A673 (cell line): Measurements from ENCODE around the gene LGALS3. TPM values are rescaled to one million over a fixed set of nuclear protein-coding genes. Genes with fewer than 3 reads are reported as not detected.

Source experiments
- BruUV-seq: library from RNA; stranded (reverse); fragments of 400-500 nt; replicated peaks from 2 replicates; lab custom pipeline; 2021; lab: Mats Ljungman, UMichigan
- CTCF ChIA-PET: fragments of 300-600 bp; sonication (Branson Sonifier 250); formaldehyde crosslinking; loops from one replicate; lab custom pipeline; 2022; ENCODE audit warnings: antibody characterized with exemption; lab: Charles Lee
- POLR2A ChIA-PET: fragments of 300-600 bp; sonication (Branson Sonifier 250); formaldehyde crosslinking; loops from one replicate; lab custom pipeline; 2022; ENCODE audit warnings: antibody characterized with exemption; ENCODE audit not compliant: low non-redundant PET; lab: Charles Lee
- DNase-seq: peaks from one replicate; pipeline ENCODE4 v3.0.0-alpha.2; 2015; ENCODE audit warnings: low spot score
- H3K27ac ChIP-seq: fragments of 200-600 bp; sonication (generic); 2 replicates; pipeline ENCODE4 v1.5.1; 2016; ENCODE audit warnings: mixed run types, low read depth, mild to moderate bottlenecking, mixed read lengths, antibody characterized with exemption, low read length; ENCODE audit not compliant: poor library complexity, severe bottlenecking
- H3K27me3 ChIP-seq: fragments of 200-600 bp; sonication (generic); replicated peaks from 2 replicates; pipeline ENCODE4 v1.6.1; 2017; ENCODE audit warnings: mixed run types, low read depth, mild to moderate bottlenecking, mixed read lengths, antibody characterized with exemption, low read length; ENCODE audit not compliant: insufficient read depth, poor library complexity
- H3K36me3 ChIP-seq: fragments of 200-600 bp; sonication (generic); 2 replicates; pipeline ENCODE4 v1.6.1; 2016; ENCODE audit warnings: mixed run types, mild to moderate bottlenecking, mixed read lengths, antibody characterized with exemption, low read length; ENCODE audit not compliant: insufficient read depth, poor library complexity, severe bottlenecking
- H3K4me1 ChIP-seq: fragments of 200-600 bp; sonication (generic); 2 replicates; pipeline ENCODE4 v1.6.1; 2017; ENCODE audit warnings: mixed run types, mild to moderate bottlenecking, mixed read lengths, antibody characterized with exemption, low read length; ENCODE audit not compliant: insufficient read depth, poor library complexity, severe bottlenecking
- H3K4me3 ChIP-seq: fragments of 200-600 bp; sonication (generic); 2 replicates; pipeline ENCODE4 v1.5.1; 2016; ENCODE audit warnings: low read depth, mixed run types, mild to moderate bottlenecking, mixed read lengths, low read length; ENCODE audit not compliant: poor library complexity, severe bottlenecking
- H3K9me3 ChIP-seq: fragments of 200-600 bp; sonication (generic); 2 replicates; pipeline ENCODE4 v1.6.1; 2016; ENCODE audit warnings: mixed run types, low read depth, mild to moderate bottlenecking, mixed read lengths, antibody characterized with exemption, low read length; ENCODE audit not compliant: poor library complexity, severe bottlenecking
- EZH2 ChIP-seq: fragments of 200-600 bp; sonication (generic); IDR thresholded peaks from 2 replicates; pipeline ENCODE4 v1.6.1; 2017; ENCODE audit warnings: borderline replicate concordance, low read depth, mild to moderate bottlenecking, mixed read lengths, antibody characterized with exemption, low read length; ENCODE audit not compliant: poor library complexity, severe bottlenecking
- intact Hi-C: fragments of 100-400 bp; cut with micrococcal nuclease; formaldehyde crosslinking; loops from one replicate; pipeline ENCODE4 v1.10.0; 2022; ENCODE audit not compliant: unreplicated experiment
- total RNA-seq: library from RNA; stranded (reverse); gene quantifications from 2 replicates; pipeline ENCODE4 v1.2.3, GENCODE V29; 2021
- TF ChIP-seq, protein P1 (sequence below): fragments of 300-800, 200-600 bp; sonication (generic); conservative IDR thresholded peaks from 2 replicates; pipeline ENCODE4 v1.5.1; 2017; ENCODE audit warnings: low read depth, mild to moderate bottlenecking, antibody characterized with exemption, low read length, moderate library complexity, mixed read lengths

Gene LGALS3
- total RNA-seq, 1 experiment from 2014 or later = 11.0 TPM

DNA sequence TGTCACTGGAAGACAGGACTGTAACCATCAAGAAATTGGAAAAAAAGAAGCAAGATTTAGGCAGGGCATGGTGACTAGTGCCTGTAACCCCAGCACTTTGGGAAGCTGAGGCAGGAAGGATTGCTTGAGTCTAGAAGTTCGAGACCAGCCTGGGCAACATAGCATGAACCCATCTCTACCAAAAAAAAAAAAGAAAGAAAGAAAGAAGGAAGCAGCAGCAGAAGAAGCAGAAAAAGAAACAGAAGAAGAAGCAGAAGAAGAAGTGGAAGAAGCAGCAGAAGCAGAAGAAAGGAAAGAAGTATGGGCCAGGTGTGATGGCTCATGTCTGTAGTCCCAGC, 30.5 kb upstream of the LGALS3 start:
- no peaks in the 10 kb centered on the region for H3K36me3 ChIP-seq
- H3K27ac ChIP-seq = no peak overlapping the region
- no peak overlapping the region for H3K4me3 ChIP-seq
- peaks cover 21% of the 10 kb centered on the region for H3K4me1 ChIP-seq
- DNase-seq = no peak
- no peak for TF ChIP-seq EZH2
- TF ChIP-seq, protein P1, sequence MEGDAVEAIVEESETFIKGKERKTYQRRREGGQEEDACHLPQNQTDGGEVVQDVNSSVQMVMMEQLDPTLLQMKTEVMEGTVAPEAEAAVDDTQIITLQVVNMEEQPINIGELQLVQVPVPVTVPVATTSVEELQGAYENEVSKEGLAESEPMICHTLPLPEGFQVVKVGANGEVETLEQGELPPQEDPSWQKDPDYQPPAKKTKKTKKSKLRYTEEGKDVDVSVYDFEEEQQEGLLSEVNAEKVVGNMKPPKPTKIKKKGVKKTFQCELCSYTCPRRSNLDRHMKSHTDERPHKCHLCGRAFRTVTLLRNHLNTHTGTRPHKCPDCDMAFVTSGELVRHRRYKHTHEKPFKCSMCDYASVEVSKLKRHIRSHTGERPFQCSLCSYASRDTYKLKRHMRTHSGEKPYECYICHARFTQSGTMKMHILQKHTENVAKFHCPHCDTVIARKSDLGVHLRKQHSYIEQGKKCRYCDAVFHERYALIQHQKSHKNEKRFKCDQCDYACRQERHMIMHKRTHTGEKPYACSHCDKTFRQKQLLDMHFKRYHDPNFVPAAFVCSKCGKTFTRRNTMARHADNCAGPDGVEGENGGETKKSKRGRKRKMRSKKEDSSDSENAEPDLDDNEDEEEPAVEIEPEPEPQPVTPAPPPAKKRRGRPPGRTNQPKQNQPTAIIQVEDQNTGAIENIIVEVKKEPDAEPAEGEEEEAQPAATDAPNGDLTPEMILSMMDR = no peak
- intact Hi-C loops = no loop called here
- no peaks in the 10 kb centered on the region for H3K9me3 ChIP-seq
- BruUV-seq = no TSS peak
- ChIA-PET CTCF (no interaction called here), POLR2A (no interaction called here)
- no peaks in the 10 kb centered on the region for H3K27me3 ChIP-seq

DNA sequence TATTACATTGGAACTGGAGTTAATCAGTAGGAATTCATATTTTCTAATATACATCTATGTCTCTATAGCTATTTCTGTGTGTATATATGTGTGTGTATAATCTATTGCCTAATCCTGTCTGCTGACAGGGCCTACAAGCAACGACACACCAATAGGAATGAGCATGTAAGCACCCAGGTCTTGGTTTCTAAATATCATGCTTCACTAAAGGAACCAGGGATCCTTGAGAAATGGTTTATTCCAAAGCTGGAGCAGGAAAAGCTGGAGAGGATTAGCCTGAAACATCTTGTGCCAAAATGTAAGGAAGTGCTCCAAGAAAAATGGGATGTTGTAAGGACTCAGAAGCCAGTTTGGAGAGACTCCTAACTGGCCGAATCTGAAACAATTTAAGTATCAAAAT, 29.3 kb upstream of the LGALS3 start:
- POLR2A ChIA-PET = no interaction called here
- Histone ChIP-seq H3K36me3 (no peaks in the 10 kb centered on the region), H3K27me3 (no peaks in the 10 kb centered on the region), H3K4me1 (peaks cover 23% of the 10 kb centered on the region), H3K4me3 (no peak overlapping the region), H3K27ac (no peak overlapping the region), H3K9me3 (no peaks in the 10 kb centered on the region)
- TF ChIP-seq EZH2 = no peak
- TF ChIP-seq, protein P1 = no peak
- BruUV-seq = no TSS peak
- no peak for DNase-seq
- intact Hi-C loops = no loop called here
- CTCF ChIA-PET = interaction anchor here (0.5 kb wide), 1 partner anchor 112 kb away, joined by 5 read pairs; no protein-coding TSS in a partner anchor

DNA sequence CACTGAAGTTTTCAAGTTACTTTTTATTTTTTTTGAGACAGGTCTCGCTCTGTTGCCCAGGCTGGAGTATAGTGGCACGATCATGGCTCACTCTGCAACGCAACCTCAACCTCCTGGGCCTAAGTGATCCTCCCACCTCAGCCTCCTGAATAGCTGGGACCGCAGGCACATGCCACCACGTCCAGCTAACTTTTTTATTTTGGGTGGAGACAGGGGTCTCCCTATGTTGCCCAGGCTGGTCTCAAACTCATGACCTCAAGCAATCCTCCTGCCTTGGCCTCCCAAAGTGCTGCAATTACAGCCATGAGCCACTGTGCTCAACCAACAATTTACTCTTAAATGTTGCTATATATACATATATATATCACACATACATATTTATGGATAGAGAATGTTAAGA, 27.4 kb upstream of the LGALS3 start:
- Histone ChIP-seq H3K4me3 (no peak overlapping the region), H3K36me3 (no peaks in the 10 kb centered on the region), H3K27ac (peak overlapping the region; percentile 77), H3K27me3 (no peaks in the 10 kb centered on the region), H3K4me1 (peaks cover 23% of the 10 kb centered on the region), H3K9me3 (no peaks in the 10 kb centered on the region)
- intact Hi-C loops = no loop called here
- BruUV-seq = no TSS peak
- no peak for DNase-seq
- CTCF ChIA-PET = no interaction called here
- POLR2A ChIA-PET = no interaction called here
- TF ChIP-seq, protein P1 = no peak
- TF ChIP-seq EZH2 = no peak
